Adrenal gland (tissue), 12 donors: ENCODE measurements around the gene TMEM253. TPM values are rescaled to one million over a fixed set of nuclear protein-coding genes. Genes with fewer than 3 reads are reported as not detected.

Source experiments
- DNase-seq, 7 donors: peaks; one replicate each; pipeline ENCODE4 v3.0.0-alpha.2; 2019 to 2020
- H3K27ac ChIP-seq, 5 donors: fragments of 200-600 bp; sonication (generic) in 4 of 5; 1 replicate in 3 of 5; 2 replicates in 2 of 5; pipeline versions ENCODE4 v1.5.1 to v1.8.0; 2016 to 2020; ENCODE audit warnings: mild to moderate bottlenecking in 1 of 5
- H3K27me3 ChIP-seq: fragments of 200-600 bp; 2 replicates; pipeline ENCODE4 v1.8.0; 2021
- H3K36me3 ChIP-seq, 2 donors: fragments of 200-600 bp; replicated peaks in 1 of 2; 1 replicate in 1 of 2; 2 replicates in 1 of 2; pipeline versions ENCODE4 v1.5.1 to v1.8.0; 2018 to 2022
- H3K4me1 ChIP-seq, 2 donors: fragments of 200-600 bp; replicated peaks in 1 of 2; 1 replicate in 1 of 2; 2 replicates in 1 of 2; pipeline versions ENCODE4 v1.5.1 to v1.8.0; 2018 to 2021
- H3K4me3 ChIP-seq, 4 donors: fragments of 200-600 bp; sonication (generic) in 3 of 4; one replicate each; pipeline ENCODE4 v1.5.1; 2016 to 2018
- H3K9me3 ChIP-seq, 3 donors: fragments of 200-600 bp; sonication (generic) in 1 of 3; replicated peaks in 1 of 3; 1 replicate in 2 of 3; 2 replicates in 1 of 3; pipeline versions ENCODE4 v1.5.1 to v1.8.0; 2016 to 2021
- CTCF ChIP-seq, 6 experiments: fragments of 450-650 bp in 4 of 6; fragments of 200-600 bp in 2 of 6; sonication (generic) in 1 of 6; IDR thresholded peaks; 1 replicate in 5 of 6; 2 replicates in 1 of 6; pipeline versions ENCODE4 v1.5.1 to v1.8.0; 2016 to 2021; ENCODE audit warnings: antibody characterized with exemption in 6 of 6, mild to moderate bottlenecking in 2 of 6, moderate library complexity in 1 of 6
- POLR2A ChIP-seq, 2 donors: fragments of 450-650 bp; IDR thresholded peaks; one replicate each; pipeline ENCODE4 v1.6.1; 2017; ENCODE audit warnings: antibody characterized with exemption in 2 of 2, mild to moderate bottlenecking in 2 of 2, moderate library complexity in 1 of 2
- WGBS, 4 donors: extraction: QIAGEN DNeasy Blood & Tissue Kit in 2 of 4; methylation state at CpG; one replicate each; pipeline versions ENCODE4 v1.1.5 to v1.1.7; 2013 to 2017; 5-methylcytosine and 5-hydroxymethylcytosine counted together
- intact Hi-C, 2 donors: fragments of 100-400 bp; cut with DNase I; formaldehyde crosslinking; loops; one replicate each; pipeline versions ENCODE4 v1.14.1 to v1.15.0; 2022 to 2023
- polyA plus RNA-seq, 3 donors: library from polyadenylated mRNA; stranded (reverse); fragments of 200-250 nt in 2 of 3; fragments of 350-450 nt in 1 of 3; fragmentation: Illumina TruSeq in 1 of 3; extraction: RNeasy Lipid Tissue Mini Kit (QIAGEN cat#74804) in 1 of 3; gene quantifications; one replicate each; pipeline ENCODE4 v1.2.3, GENCODE V29; 2013 to 2014
- total RNA-seq, 9 donors: library from RNA; depleted of rRNA in 4 of 9; stranded (reverse); fragments of >200 nt in 4 of 9; fragments of 120-200 nt in 1 of 9; fragmentation: NEBNext Ultra II Directional in 1 of 9; extraction: Animal tissue kit (Norgen Biotek cat#: 25700) in 1 of 9; gene quantifications; one replicate each; pipeline versions ENCODE4 v1.1.0 to v1.2.4, GENCODE V29; 2013 to 2023
- donor health status: healthy with polysubstance abuse.
- donor health status: Bipolar disorder and iron deficiency.
- donor health status: DM: yes; HTN: yes; CAD: no.
- donor health status: DM: no; HTN: no; CAD: no.
- donor health status: DM: no; HTN: no; CAD: no.
- donor health status: DM: yes; HTN: yes; CAD: no.

Gene TMEM253
- total and polyA plus RNA-seq, 12 donors, result 0.55 to 8.8 (median 2.3) TPM; not detected in 1

- intact Hi-C loops, result no loop called here
- TF ChIP-seq CTCF (IDR thresholded peaks at IDR 0.05) (no peak), POLR2A (IDR thresholded peaks at IDR 0.05) (no peak)
- WGBS, 4 donors, result 93 to 98% (median 96%) methylated on average over 4 of the region's 4 CpGs
Measured at GRCh38 chr14:21108791-21109190, 7.9 kb downstream of the TMEM253 start.

GRCh38 chr14:21109377-21110138 is 8.7 kb downstream of the TMEM253 start:
- H3K4me1 ChIP-seq, result peaks cover 24 to 29% of the 10 kb centered on the region in 2 donors
- no peaks in the 10 kb centered on the region for H3K36me3 ChIP-seq
- intact Hi-C loops, result no loop called here
- WGBS, 4 donors, result 89 to 92% (median 90%) methylated on average over 6 of the region's 6 CpGs
- TF ChIP-seq CTCF (IDR thresholded peaks at IDR 0.05) (no peak), POLR2A (IDR thresholded peaks at IDR 0.05) (no peak)
- no peaks in the 10 kb centered on the region for H3K9me3 ChIP-seq
- no peak overlapping the region for H3K4me3 ChIP-seq
- no peak for DNase-seq
- no peaks in the 10 kb centered on the region for H3K27me3 ChIP-seq
- no peak overlapping the region for H3K27ac ChIP-seq

More at GRCh38 chr14:21108791-21109190, 7.9 kb downstream of the TMEM253 start:
- no peak for DNase-seq
- peaks cover 24 to 31% of the 10 kb centered on the region in 2 donors for H3K4me1 ChIP-seq
- H3K4me3 ChIP-seq, result no peak overlapping the region
- peak overlapping the region in 2 of 5 donors; percentile 35 to 99 for H3K27ac ChIP-seq
- no peaks in the 10 kb centered on the region for H3K9me3 ChIP-seq
- no peaks in the 10 kb centered on the region for H3K36me3 ChIP-seq
- H3K27me3 ChIP-seq, result no peaks in the 10 kb centered on the region

- no peaks in the 10 kb centered on the region for H3K27me3 ChIP-seq
- intact Hi-C loops, result no loop called here
- H3K4me3 ChIP-seq, result no peak overlapping the region
- H3K4me1 ChIP-seq, result peaks cover 1 to 3% of the 10 kb centered on the region in 2 donors
- TF ChIP-seq CTCF (IDR thresholded peaks at IDR 0.05), result no peak
- TF ChIP-seq POLR2A (IDR thresholded peaks at IDR 0.05), result no peak
- no peaks in the 10 kb centered on the region for H3K36me3 ChIP-seq
- 70 to 73% (median 71%) methylated on average over 4 of the region's 4 CpGs for WGBS, 4 donors
- H3K9me3 ChIP-seq, result no peaks in the 10 kb centered on the region
- no peak for DNase-seq
- no peak overlapping the region for H3K27ac ChIP-seq
Measured at GRCh38 chr14:21112255-21112654, 11.4 kb downstream of the TMEM253 start.

- no peaks in the 10 kb centered on the region for H3K36me3 ChIP-seq
Measured at GRCh38 chr14:21113369-21113768, 12.5 kb downstream of the TMEM253 start.

GRCh38 chr14:21118933-21119332 is 18.1 kb downstream of the TMEM253 start:
- intact Hi-C loops, result no loop called here
- DNase-seq, result no peak
- Histone ChIP-seq H3K36me3 (no peaks in the 10 kb centered on the region), H3K9me3 (no peaks in the 10 kb centered on the region), H3K4me3 (no peak overlapping the region), H3K4me1 (no peaks in the 10 kb centered on the region), H3K27ac (no peak overlapping the region), H3K27me3 (no peaks in the 10 kb centered on the region)
- TF ChIP-seq CTCF (IDR thresholded peaks at IDR 0.05) (no peak), POLR2A (IDR thresholded peaks at IDR 0.05) (no peak)
- WGBS, 4 donors, result 93 to 95% (median 94%) methylated on average over 3 of the region's 3 CpGs

More at GRCh38 chr14:21113369-21113768, 12.5 kb downstream of the TMEM253 start:
- WGBS, 4 donors, result 92 to 98% (median 93%) methylated on average over 2 of the region's 2 CpGs
- H3K27me3 ChIP-seq, result no peaks in the 10 kb centered on the region
- no peak for TF ChIP-seq POLR2A (IDR thresholded peaks at IDR 0.05)
- H3K4me3 ChIP-seq, result no peak overlapping the region
- intact Hi-C loops, result no loop called here
- no peaks in the 10 kb centered on the region for H3K4me1 ChIP-seq
- H3K9me3 ChIP-seq, result no peaks in the 10 kb centered on the region
- no peak for DNase-seq
- H3K27ac ChIP-seq, result no peak overlapping the region
